Measurements from ENCODE around the gene GSTCD.

The GSTCD gene

DNA sequence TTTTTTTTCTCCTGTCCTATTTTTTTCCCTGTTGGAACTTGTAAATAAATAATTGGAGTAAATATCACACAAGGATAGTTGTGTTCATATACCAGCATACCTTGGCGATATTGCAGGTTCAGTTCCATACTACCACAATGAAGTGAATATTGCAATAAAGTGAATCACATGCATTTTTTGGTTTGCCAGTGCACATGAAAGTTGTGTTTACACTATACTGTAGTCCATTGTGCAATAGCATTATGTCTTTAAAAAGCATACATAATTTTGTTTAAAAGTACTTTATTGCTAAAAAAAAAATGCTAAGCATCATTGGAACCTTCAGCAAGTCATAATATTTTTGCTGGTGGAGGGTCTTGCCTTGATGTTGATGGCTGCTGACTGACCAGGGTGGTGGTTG is 88.6 kb downstream of the GSTCD start:
- DNase-seq = no peak
- Histone ChIP-seq H3K36me3 (ENCODE audit: insufficient read depth, low read length) (0 out of 2 replicates have a peak, but pooled peaks cover 6% of the 10 kb centered on the region), H3K4me2 (ENCODE audit: insufficient read depth, low read length) (no peak overlapping the region), H3K9ac (ENCODE audit: low read depth, low read length) (no peak overlapping the region), H4K20me1 (ENCODE audit: insufficient read depth, low read length) (no peaks in the 10 kb centered on the region), H3K4me1 (ENCODE audit: insufficient read depth, low read length) (no peaks in the 10 kb centered on the region), H3K27ac (ENCODE audit: low read length) (no peak overlapping the region), H3K27me3 (ENCODE audit: insufficient read depth, low read length, poor library complexity) (no peaks in the 10 kb centered on the region), H3K4me3 (ENCODE audit: low read depth in 1 of 2, low read length in 2 of 2) (no peak overlapping the region), H3K9me3 (ENCODE audit: insufficient read depth, low read length, severe bottlenecking) (no peaks in the 10 kb centered on the region), H3K79me2 (ENCODE audit: insufficient read depth, low read length) (no peaks in the 10 kb centered on the region), H2AFZ (ENCODE audit: low read depth, low read length) (no peak overlapping the region)
- TF ChIP-seq EZH2 (IDR thresholded peaks at IDR 0.05; ENCODE audit: borderline replicate concordance, low read depth, low read length, severe bottlenecking) (no peak), CTCF (IDR thresholded peaks at IDR 0.05; ENCODE audit: borderline replicate concordance, extremely low read depth, low read length, poor library complexity, severe bottlenecking) (no peak)
- ATAC-seq (ENCODE audit: insufficient read depth, low read depth) = no peak

GRCh38 chr4:105805501-105806120 is 97.0 kb downstream of the GSTCD start:
- DNase-seq = no peak
- H3K27ac ChIP-seq (ENCODE audit: low read length) = no peak overlapping the region
- no peak overlapping the region for H3K4me3 ChIP-seq (ENCODE audit: low read depth in 1 of 2, low read length in 2 of 2)
- H3K9me3 ChIP-seq (ENCODE audit: insufficient read depth, low read length, severe bottlenecking) = no peaks in the 10 kb centered on the region
- H3K9ac ChIP-seq (ENCODE audit: low read depth, low read length) = no peak overlapping the region
- no peaks in the 10 kb centered on the region; the same call in 1 of the 2 replicates for H3K4me1 ChIP-seq (ENCODE audit: insufficient read depth, low read length)
- ATAC-seq (ENCODE audit: insufficient read depth, low read depth) = no peak
- H3K4me2 ChIP-seq (ENCODE audit: insufficient read depth, low read length) = no peak overlapping the region
- no peaks in the 10 kb centered on the region for H3K36me3 ChIP-seq (ENCODE audit: insufficient read depth, low read length)
- no peaks in the 10 kb centered on the region for H4K20me1 ChIP-seq (ENCODE audit: insufficient read depth, low read length)
- H3K27me3 ChIP-seq (ENCODE audit: insufficient read depth, low read length, poor library complexity) = no peaks in the 10 kb centered on the region
- no peak overlapping the region for H2AFZ ChIP-seq (ENCODE audit: low read depth, low read length)
- no peak for TF ChIP-seq CTCF (IDR thresholded peaks at IDR 0.05; ENCODE audit: borderline replicate concordance, extremely low read depth, low read length, poor library complexity, severe bottlenecking)
- no peak for TF ChIP-seq EZH2 (IDR thresholded peaks at IDR 0.05; ENCODE audit: borderline replicate concordance, low read depth, low read length, severe bottlenecking)
- no peaks in the 10 kb centered on the region for H3K79me2 ChIP-seq (ENCODE audit: insufficient read depth, low read length)

- DNase-seq (no peak), ATAC-seq (ENCODE audit: insufficient read depth, low read depth) (no peak)
- H3K9me3 ChIP-seq (ENCODE audit: insufficient read depth, low read length, severe bottlenecking) = no peaks in the 10 kb centered on the region
- H3K79me2 ChIP-seq (ENCODE audit: insufficient read depth, low read length) = no peaks in the 10 kb centered on the region
- H3K4me2 ChIP-seq (ENCODE audit: insufficient read depth, low read length) = no peak overlapping the region
- no peak overlapping the region for H3K27ac ChIP-seq (ENCODE audit: low read length)
- no peak overlapping the region for H3K4me3 ChIP-seq (ENCODE audit: low read depth in 1 of 2, low read length in 2 of 2)
- TF ChIP-seq CTCF (IDR thresholded peaks at IDR 0.05; ENCODE audit: borderline replicate concordance, extremely low read depth, low read length, poor library complexity, severe bottlenecking) (no peak), EZH2 (IDR thresholded peaks at IDR 0.05; ENCODE audit: borderline replicate concordance, low read depth, low read length, severe bottlenecking) (no peak)
- H3K9ac ChIP-seq (ENCODE audit: low read depth, low read length) = no peak overlapping the region
- H2AFZ ChIP-seq (ENCODE audit: low read depth, low read length) = no peak overlapping the region
- H3K36me3 ChIP-seq (ENCODE audit: insufficient read depth, low read length) = no peaks in the 10 kb centered on the region
- no peaks in the 10 kb centered on the region for H4K20me1 ChIP-seq (ENCODE audit: insufficient read depth, low read length)
- no peaks in the 10 kb centered on the region; the same call in 1 of the 2 replicates for H3K4me1 ChIP-seq (ENCODE audit: insufficient read depth, low read length)
- no peaks in the 10 kb centered on the region for H3K27me3 ChIP-seq (ENCODE audit: insufficient read depth, low read length, poor library complexity)
Measured at GRCh38 chr4:105807496-105807895, 98.9 kb downstream of the GSTCD start.
